Posterior vena cava (tissue), 2 donors: ENCODE results near the gene CDH23. TPM values are rescaled to one million over a fixed set of nuclear protein-coding genes. Genes with fewer than 3 reads are reported as not detected.

Source experiments
- DNase-seq: peaks from one replicate; pipeline ENCODE4 v3.0.0-alpha.2; 2020; ENCODE audit warnings: low spot score
- intact Hi-C, 2 donors: fragments of 100-400 bp; cut with DNase I; formaldehyde crosslinking; loops; one replicate each; pipeline versions ENCODE4 v1.14.1 to v1.14.2; 2022 to 2023
- total RNA-seq, 2 donors: library from RNA; stranded (reverse); fragmentation: NEBNext Ultra II Directional; extraction: Animal tissue kit (Norgen Biotek cat#: 25700); gene quantifications; one replicate each; pipeline ENCODE4 v1.2.1, GENCODE V29; 2021
- donor health status: DM: yes; HTN: yes; CAD: no.
- donor health status: DM: yes; HTN: yes; CAD: no.

CDH23 gene
- total RNA-seq, 2 donors from 2014 or later: 24.5 to 43.0 TPM

DNA sequence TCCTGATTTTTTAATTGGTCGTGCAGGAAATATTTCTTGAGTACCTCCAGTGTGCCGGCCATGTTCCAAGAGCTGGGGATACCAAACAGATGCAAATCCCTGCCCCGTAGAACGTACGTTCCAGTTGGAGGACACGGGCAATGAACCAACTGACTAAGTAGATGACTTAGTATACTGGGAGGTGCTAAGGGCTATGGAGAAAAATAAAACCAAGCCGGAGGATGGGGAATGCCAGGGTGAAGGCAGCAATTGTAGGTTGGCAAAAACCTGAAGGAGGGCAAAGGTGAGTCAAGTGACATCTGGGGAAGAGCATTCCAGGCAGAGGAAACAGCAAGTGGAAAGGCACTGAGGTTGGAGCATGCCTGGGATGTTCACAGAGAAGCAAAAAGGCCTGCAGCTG is 383.4 kb downstream of the CDH23 start:
- intact Hi-C loops: no loop called here
- no peak for DNase-seq

DNA sequence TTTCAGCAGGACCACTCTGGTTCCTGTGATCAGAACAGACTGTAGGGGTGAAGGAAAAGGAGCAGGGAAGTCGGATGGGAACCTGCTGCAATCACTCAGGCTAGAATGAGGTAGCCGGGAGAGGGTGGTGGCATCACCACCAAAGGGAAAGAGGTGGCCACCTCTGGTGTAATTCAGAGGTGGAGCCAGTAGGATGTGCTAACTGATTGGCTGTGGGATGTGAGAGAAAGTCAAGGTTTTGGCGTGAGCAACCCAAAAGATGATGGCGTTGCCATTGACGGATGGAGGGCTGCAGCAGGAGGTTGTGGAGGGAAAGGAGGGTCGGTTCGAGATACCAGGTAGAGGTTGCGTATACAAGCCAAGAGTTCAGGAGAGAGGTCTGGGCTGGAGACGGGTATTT is 384.0 kb downstream of the CDH23 start:
- no peak for DNase-seq
- intact Hi-C loops: no loop called here

DNA sequence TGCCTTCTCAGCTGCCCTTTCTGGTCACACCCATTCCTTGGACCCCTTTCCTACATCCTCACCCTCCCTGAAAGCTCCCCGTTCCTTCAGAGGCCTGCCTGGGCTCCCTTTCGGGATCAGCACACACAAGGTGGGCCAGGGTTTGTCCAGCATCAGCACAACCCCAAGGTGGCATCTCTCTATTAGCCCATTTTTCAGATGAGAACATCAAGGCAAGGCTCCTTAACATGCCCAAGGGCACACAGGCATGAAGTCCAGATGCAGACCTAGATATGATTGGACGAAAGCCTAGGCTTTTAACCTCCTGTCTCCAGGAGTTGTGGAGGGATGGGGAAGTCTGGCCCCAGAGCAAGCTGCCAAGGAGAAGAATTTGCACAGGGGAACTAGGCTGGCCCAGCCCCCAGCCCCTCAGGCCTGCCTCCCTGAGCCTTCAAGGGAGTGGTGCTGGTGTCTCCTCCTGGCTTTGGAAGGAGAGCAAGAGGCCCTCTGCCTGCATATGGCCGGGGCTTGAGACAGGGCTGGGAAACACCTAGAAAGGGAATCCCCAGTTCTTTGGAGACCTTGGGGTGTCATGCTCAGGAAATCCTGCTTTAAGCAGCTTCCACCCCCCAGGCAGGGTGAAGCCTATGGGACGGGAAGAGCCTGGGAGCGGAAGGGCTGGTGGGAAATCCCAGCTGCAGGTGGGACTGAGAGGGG is 385.6 kb downstream of the CDH23 start:
- DNase-seq: no peak
- intact Hi-C loops: no loop called here

DNA sequence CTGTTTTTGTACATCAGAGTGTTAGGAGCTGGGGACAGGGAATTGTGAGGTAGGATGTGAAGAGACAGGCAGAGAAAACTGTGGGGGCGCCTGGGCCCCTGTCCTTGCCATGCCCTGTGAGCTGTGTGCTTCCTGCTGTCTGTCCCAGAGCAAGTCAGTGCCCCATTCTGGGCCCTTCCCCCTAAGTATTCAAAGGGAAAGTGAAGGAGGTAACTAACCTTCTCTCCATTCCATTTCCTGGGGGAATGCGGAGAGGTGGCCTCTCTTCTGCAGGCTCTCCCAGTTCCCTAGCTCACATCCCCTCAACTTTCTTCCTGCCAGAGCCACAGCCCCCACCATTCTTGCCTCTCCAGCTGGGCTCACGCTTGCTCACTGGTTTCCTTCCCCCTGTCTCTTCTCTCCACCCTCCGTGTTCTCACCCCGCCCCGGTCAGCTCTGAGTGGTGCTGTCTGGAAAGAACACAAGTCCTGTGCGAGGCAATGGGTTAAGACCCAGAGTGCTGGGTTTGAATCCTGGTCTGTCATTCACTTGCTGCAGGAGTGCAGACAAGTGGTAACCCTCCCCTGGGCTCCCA is 386.3 kb downstream of the CDH23 start:
- intact Hi-C loops: no loop called here
- DNase-seq: no peak

DNA sequence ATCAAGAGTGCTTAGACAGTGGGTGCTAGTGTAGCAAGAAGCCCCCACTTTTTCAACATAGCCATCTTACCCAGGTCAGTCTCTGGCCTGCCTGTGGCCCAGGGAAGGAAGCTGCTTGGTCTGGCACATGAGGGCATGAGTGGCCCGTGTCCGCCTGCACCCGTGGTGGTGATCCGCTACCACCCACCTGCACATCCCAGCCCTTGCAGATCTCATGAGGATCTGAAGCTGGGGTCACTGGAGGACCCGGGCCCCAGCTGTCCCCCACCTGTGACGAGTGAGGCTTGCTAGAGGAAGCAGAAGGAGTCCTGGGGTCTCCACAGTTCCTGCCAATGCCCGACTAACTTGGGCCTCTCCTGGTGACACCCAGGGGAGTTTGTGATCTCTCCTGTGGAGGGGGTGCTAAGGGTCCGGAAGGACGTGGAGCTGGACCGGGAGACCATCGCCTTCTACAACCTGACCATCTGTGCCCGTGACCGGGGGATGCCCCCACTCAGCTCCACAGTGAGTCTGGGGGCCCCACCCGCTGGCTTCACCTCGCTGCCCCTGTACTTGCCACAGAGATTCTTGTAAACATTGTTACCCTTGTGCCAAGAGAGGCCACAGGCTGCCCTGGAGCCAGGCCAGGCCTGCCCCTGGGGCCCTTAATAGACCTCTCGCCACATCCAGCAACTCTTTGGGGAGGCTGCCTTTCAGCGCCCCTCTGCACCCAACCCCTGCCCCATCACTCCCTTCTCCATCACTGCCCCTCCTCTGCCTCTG is 387.4 kb downstream of the CDH23 start:
- intact Hi-C loops: no loop called here
- DNase-seq: no peak

DNA sequence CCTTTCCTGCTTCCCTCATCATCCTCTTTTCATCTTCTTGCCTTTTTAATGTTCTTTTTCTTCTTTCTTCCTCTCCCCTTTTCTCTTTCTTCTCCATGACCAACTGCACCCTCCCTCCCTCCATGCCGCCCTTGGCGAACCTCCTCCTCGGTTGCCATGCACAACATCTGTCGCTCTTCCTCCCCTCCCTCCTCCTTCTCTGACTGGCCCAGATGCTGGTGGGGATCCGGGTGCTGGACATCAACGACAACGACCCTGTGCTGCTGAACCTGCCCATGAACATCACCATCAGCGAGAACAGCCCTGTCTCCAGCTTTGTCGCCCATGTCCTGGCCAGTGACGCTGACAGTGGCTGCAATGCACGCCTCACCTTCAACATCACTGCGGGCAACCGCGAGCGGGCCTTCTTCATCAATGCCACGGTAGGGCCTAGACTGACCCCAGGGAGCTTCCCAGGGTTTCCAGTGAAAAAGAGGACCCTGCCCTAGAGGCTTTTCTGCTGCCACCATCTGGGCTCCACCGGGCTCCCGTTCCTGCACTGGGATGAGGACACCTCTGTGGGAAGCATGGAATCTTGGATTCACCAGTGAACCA is 388.1 kb downstream of the CDH23 start:
- intact Hi-C loops: no loop called here
- no peak for DNase-seq

DNA sequence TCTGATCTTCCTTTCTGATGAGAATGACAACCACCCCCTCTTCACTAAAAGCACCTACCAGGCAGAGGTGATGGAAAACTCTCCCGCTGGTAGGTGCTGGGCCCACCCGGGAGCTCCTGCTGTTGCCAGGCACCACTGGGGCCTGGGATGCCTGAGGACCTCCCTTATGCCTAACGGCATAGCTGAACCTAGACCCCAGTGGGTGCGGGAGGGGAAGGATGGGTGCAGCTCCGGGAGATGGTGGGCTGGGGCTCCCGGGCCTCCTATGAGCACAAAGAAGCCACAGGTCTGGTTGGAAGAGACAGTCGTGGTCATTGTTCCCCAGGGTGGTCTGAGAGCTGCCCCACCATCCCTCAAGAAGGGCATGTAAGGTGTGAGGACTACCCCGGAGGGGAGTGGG is 392.2 kb downstream of the CDH23 start:
- intact Hi-C loops: no loop called here
- no peak for DNase-seq

DNA sequence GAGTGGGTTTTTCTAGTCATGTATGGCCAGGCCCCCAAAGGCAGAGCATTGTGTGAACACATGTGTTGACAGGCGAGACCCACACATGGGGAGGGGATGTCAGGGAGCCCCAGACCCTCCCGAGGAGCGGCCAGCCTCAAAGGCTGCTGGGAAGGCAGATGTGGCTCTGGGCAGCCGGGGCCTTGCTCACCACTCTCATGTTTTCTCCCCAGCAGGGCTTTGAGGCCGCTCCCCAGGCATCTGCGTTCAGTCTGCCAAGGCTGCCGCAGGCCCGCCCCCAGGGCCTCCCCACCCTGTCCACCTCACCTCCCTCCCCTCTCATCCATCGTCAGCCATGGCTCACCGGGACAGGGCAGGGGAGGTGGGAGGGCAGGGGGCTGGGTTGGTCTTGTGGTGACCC is 393.2 kb downstream of the CDH23 start:
- DNase-seq: no peak
- intact Hi-C loops: loop anchor here in 1 of 2 donors (10.0 kb wide), 1 partner anchor 475 kb away; the partner anchor contains the start of gene SLC29A3

DNA sequence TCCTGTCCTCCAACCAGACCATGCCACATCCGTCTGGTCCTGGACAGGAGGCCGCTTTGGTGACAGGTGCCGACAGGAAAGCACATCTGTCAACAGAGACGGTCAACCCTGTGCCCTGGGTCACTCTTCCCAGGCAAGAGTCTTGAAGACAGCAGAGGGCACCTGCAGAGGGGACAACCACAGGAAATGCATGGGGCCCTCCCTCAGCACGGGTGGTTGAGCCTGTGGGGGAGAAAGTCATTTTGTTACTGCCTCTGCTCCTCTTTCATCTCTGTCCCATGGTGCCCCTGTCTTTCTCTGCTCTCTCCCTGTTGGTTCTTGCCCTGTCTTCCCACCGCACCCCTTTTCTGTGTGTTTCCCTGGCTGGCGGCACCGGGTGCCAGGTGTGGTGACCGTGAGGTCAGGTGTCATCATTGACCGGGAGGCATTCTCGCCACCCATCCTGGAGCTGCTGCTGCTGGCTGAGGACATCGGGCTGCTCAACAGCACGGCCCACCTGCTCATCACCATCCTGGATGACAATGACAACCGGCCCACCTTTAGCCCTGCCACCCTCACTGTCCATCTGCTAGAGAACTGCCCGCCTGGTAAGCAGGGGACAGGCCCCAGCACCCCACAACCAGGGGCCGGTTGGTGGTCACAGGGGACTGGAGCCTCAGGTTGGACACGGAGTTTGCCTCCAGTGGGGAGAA is 394.2 kb downstream of the CDH23 start:
- intact Hi-C loops: loop anchor here in 1 of 2 donors (10.0 kb wide), 1 partner anchor 476 kb away; the partner anchor contains the start of gene SLC29A3
- DNase-seq: no peak

DNA sequence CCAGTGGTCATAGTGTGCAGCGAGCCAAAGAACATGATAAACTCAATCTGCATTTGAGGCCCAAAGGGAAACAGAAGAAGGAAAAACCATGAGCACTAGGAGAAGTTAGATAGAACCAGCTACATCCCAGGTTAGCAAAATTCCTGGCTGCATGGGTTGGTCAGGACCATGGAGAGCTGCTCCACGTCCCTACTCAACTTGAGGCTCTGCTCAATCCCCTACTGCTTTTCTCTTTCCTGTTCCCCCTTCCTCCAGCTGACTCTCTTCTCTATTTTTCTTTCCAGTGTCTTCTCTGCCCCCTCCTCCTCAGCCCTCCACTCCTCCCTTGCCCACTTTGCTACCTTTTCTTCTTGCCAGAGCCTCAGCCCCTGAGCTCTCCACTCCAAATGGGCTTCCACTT is 398.5 kb downstream of the CDH23 start:
- DNase-seq: no peak
- intact Hi-C loops: loop anchor here in 1 of 2 donors (10.0 kb wide), 1 partner anchor 480 kb away; the partner anchor contains the start of gene SLC29A3

DNA sequence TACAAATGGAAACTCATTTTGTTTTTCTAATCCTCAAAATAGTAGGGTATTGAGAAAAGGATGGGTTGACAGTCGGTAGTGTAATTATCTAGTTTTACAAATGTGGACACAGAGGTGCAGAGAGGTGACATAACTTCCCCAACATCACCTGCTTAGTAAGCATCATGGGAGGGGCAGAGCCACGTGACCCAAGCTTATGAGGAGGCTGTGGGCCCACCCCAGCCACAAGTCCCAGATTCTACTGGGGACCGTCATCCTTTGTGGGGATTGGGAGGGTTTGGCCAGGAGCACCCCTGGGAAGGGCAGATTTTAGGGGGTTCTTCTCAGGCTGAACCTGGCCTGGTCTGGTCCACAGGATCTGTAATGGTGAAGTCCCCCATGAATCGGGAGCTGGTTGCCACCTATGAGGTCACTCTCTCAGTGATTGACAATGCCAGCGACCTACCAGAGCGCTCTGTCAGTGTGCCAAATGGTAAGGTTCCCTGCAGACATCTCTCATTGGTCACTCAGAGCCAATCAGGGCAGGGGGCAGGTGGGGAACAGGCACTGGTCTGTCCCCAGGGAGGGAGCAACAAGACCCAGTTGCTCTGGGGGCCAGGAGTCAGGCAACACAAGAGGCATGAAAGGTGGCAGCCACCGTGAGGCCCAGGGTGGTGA is 400.2 kb downstream of the CDH23 start:
- intact Hi-C loops: loop anchor here in 1 of 2 donors (10.0 kb wide), 1 partner anchor 482 kb away; the partner anchor contains the start of gene SLC29A3
- DNase-seq: no peak

DNA sequence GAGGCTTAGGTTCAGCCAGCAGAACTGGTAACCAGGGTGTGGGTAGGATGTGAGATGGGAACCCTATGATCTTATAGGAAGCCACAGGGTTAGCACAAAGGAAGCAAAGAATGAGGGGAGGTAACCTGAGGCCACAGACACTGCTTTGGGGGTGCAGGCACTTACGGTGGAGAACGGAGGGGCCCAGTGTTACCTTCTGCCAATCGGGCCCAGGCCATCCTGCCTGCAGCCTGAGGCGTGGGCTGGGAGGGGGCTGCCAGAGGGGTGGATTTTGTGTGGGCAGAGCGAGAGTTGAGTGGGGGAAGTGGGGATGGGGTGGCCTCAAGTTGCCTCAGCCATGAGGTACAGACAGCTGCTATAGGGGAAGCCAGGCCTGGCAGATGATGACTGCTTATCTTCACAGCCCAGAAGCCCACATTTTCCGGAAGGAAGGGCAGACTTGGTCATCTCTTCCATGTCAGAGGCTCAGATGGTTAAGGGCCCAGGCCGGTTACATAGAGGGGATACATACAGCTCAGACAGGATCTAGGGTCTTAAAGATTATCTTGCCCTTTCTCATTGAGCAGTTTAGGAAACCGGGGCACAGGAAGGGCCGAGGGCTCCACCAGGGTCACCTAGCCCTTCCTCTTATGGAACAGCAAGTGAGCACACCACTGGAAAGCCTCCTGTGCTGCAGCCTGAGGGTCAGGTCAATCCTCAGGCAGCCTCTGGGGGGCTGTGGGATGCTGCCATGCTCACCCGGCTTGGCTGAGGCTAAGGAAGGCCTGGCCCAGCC is 401.0 kb downstream of the CDH23 start:
- intact Hi-C loops: loop anchor here in 1 of 2 donors (10.0 kb wide), 1 partner anchor 483 kb away; the partner anchor contains the start of gene SLC29A3

DNA sequence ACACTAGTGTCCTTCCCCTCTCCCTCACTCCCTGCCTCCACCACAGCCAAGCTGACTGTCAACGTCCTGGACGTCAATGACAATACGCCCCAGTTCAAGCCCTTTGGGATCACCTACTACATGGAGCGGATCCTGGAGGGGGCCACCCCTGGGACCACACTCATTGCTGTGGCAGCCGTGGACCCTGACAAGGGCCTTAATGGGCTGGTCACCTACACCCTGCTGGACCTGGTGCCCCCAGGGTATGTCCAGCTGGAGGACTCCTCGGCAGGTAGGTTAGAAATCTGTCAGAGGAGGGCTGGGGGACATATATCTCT is 401.5 kb downstream of the CDH23 start:
- intact Hi-C loops: loop anchor here in 1 of 2 donors (10.0 kb wide), 1 partner anchor 483 kb away; the partner anchor contains the start of gene SLC29A3
- DNase-seq: no peak

More for the DNA sequence above, 401.0 kb downstream of the CDH23 start:
- no peak for DNase-seq

DNA sequence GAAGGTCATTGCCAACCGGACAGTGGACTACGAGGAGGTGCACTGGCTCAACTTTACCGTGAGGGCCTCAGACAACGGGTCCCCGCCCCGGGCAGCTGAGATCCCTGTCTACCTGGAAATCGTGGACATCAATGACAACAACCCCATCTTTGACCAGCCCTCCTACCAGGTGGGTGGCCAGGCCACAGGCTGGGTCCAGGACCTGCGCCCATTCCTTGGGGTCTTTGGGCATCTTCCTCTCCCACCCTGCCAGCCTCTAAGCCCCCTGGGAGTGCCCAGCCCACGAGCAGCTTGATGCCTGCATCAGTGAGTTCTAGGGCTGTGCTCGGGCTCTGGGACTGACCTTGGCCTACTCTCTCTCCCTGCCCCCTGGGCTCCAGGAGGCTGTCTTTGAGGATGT is 402.4 kb downstream of the CDH23 start:
- DNase-seq: no peak
- intact Hi-C loops: loop anchor here in 1 of 2 donors (10.0 kb wide), 1 partner anchor 484 kb away; the partner anchor contains the start of gene SLC29A3

DNA sequence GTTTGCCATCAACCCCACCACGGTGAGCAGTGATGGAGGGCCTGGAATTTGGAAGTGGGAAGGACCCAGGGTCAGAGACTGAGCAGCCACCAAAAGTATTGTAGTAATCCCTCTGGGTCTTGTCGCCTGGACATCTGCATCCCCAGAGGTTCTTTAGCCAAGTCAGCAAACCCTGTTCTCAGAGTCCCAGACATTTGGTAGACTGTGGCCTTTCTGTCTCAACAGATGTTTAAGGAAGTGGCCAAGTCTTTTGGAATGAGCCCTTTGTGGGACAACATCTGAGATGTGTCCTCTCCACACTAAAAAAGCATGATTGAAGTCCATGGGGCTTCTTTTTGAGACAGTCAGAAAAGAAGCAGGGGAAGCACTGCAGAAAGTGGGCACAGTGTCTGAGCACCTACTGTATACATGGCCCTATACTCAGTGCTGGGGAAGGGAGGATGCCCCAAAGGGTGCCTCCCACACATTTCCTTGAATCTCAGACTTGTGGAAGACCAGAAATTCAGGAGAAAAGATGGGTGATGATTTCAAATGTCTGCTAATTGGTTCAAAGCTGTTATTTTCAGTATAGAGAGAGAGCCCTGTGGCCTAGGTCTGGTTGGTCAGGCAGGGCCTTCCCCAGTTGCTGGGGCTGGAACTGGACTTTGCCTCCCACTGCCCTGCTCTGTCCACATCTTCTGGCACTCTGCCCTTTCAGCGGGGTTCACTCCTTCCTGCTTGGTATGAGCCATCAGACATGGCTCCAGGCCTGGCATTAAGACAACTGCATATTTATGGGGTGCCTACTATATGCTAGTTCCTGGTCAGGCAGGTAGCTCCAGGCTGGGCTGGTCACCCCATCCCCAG is 403.1 kb downstream of the CDH23 start:
- peak; percentile 64 for DNase-seq
- intact Hi-C loops: loop anchor here in 1 of 2 donors (10.0 kb wide), 1 partner anchor 485 kb away; the partner anchor contains the start of gene SLC29A3

DNA sequence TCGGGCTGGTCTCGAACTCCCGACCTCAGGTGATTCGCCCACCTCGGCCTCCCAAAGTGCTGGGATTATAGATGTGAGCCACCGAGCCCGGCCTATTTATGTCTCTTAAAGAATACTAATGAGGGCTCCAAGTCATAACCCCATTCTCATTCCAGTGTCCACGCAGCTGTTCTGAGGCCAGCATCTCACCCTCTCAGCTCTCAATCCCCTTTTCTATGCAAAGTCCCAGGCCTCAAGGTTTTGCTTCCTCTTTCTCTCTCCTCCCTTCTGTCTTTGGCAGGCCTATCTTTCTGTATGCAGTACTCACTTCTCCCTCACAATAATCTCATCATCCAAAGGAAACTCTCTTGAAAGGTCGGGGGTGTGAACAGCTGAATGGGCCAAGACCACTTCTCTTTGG is 404.6 kb downstream of the CDH23 start:
- intact Hi-C loops: no loop called here
- DNase-seq: no peak

DNA sequence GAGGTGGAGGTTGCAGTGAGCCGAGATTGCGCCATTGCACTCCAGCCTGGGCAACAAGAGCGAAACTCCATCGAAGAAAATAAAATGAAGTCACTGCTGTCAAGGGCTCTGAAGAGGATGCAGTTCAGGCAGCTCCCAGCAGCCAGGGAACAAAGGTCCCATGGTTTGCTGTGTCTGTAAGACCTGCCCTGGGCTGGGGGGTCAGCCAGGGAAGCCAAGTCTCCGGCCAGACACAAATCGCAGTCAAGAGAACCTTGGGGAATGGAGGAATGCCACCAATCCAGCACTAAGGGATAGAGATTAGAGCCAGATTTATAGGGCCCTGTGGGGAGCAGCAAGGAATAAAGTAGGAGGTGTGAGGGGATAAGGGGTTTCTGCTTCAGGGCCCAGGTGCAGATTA is 405.5 kb downstream of the CDH23 start:
- intact Hi-C loops: no loop called here
- no peak for DNase-seq
